HEK293 (cell line): ENCODE results near the gene DKKL1.

ENCODE experiments used
- CTCF ChIA-PET: fragments of 350-600 bp; formaldehyde crosslinking; extraction: SDS; loops from one replicate; lab custom pipeline; 2021; ENCODE audit warnings: antibody characterized with exemption; lab: Yijun Ruan, JAX
- POLR2A ChIA-PET: fragments of 300-600 bp; formaldehyde crosslinking; extraction: SDS; loops from one replicate; lab custom pipeline; 2020; ENCODE audit warnings: antibody characterized with exemption, inconsistent platforms; lab: Yijun Ruan, JAX
- H3K27ac ChIP-seq: fragments of 200-500 bp; sonication (Bioruptor generic); 2 replicates; pipeline ENCODE4 v1.5.1; 2014; ENCODE audit warnings: low read depth, low read length, control low read depth, inconsistent platforms; ENCODE audit errors: extremely low read depth
- H3K36me3 ChIP-seq, 2 experiments: fragments of 200-500 bp in 1 of 2; sonication (Bioruptor generic) in 1 of 2; 1 replicate in 1 of 2; 2 replicates in 1 of 2; pipeline ENCODE4 v1.5.1; 2014 to 2017; ENCODE audit warnings: inconsistent platforms in 2 of 2, low read length in 2 of 2; ENCODE audit not compliant: control insufficient read depth in 2 of 2, insufficient read depth in 1 of 2
- H3K4me1 ChIP-seq: fragments of 200-500 bp; sonication (Bioruptor generic); 2 replicates; pipeline ENCODE4 v1.5.1; 2014; ENCODE audit warnings: mild to moderate bottlenecking, low read length, inconsistent platforms; ENCODE audit not compliant: control insufficient read depth, insufficient read depth
- H3K4me3 ChIP-seq: 2 replicates; pipeline ENCODE4 v1.5.1; 2011; ENCODE audit warnings: low read depth, mild to moderate bottlenecking, control low read depth, low read length, moderate library complexity
- H3K9me3 ChIP-seq: fragments of 200-500 bp; sonication (Bioruptor generic); 2 replicates; pipeline ENCODE4 v1.5.1; 2014; ENCODE audit warnings: low read depth, low read length, inconsistent platforms; ENCODE audit not compliant: control insufficient read depth, insufficient read depth
- KLF10 ChIP-seq: fragments of 450-650 bp; IDR thresholded peaks from 2 replicates; pipeline ENCODE4 v1.5.1; 2018; ENCODE audit warnings: missing biosample characterization, mild to moderate bottlenecking, missing genetic modification characterization
- MYNN ChIP-seq: fragments of 450-650 bp; formaldehyde crosslinking; IDR thresholded peaks from 2 replicates; pipeline ENCODE4 v1.5.1; 2016; ENCODE audit warnings: missing biosample characterization, missing genetic modification characterization, borderline replicate concordance
- MZF1 ChIP-seq: fragments of 450-650 bp; formaldehyde crosslinking; IDR thresholded peaks from 2 replicates; pipeline ENCODE4 v1.5.1; 2017; ENCODE audit warnings: missing biosample characterization, missing genetic modification characterization, borderline replicate concordance
- REPIN1 ChIP-seq: fragments of 450-650 bp; formaldehyde crosslinking; IDR thresholded peaks from 2 replicates; pipeline ENCODE4 v1.5.1; 2017; ENCODE audit warnings: missing biosample characterization, missing genetic modification characterization, low read depth
- SALL2 ChIP-seq: fragments of 450-650 bp; formaldehyde crosslinking; IDR thresholded peaks from 2 replicates; pipeline ENCODE4 v1.5.0; 2017; ENCODE audit warnings: missing biosample characterization, mild to moderate bottlenecking, missing genetic modification characterization, borderline replicate concordance
- ZFP37 ChIP-seq: fragments of 450-650 bp; formaldehyde crosslinking; IDR thresholded peaks from 2 replicates; pipeline ENCODE4 v1.5.1; 2016; ENCODE audit warnings: missing biosample characterization, missing genetic modification characterization
- ZNF133 ChIP-seq: fragments of 450-650 bp; formaldehyde crosslinking; IDR thresholded peaks from 2 replicates; pipeline ENCODE4 v1.5.1; 2016; ENCODE audit warnings: missing biosample characterization, missing genetic modification characterization
- ZNF174 ChIP-seq: fragments of 450-650 bp; formaldehyde crosslinking; IDR thresholded peaks from 2 replicates; pipeline ENCODE4 v1.5.0; 2017; ENCODE audit warnings: missing biosample characterization, mild to moderate bottlenecking, missing genetic modification characterization
- ZNF211 ChIP-seq: fragments of 450-650 bp; formaldehyde crosslinking; IDR thresholded peaks from 2 replicates; pipeline ENCODE4 v1.5.1; 2016; ENCODE audit warnings: low read depth, missing biosample characterization, missing genetic modification characterization
- ZNF350 ChIP-seq: fragments of 450-650 bp; formaldehyde crosslinking; IDR thresholded peaks from 2 replicates; pipeline ENCODE4 v1.5.0; 2017; ENCODE audit warnings: missing biosample characterization, mild to moderate bottlenecking, missing genetic modification characterization
- ZNF366 ChIP-seq: fragments of 450-650 bp; formaldehyde crosslinking; conservative IDR thresholded peaks from 2 replicates; pipeline ENCODE4 v1.5.1; 2016; ENCODE audit warnings: missing biosample characterization, missing genetic modification characterization
- ZNF501 ChIP-seq: fragments of 450-650 bp; formaldehyde crosslinking; IDR thresholded peaks from 2 replicates; pipeline ENCODE4 v1.5.1; 2016; ENCODE audit warnings: missing biosample characterization, missing genetic modification characterization
- ZNF521 ChIP-seq: fragments of 450-650 bp; formaldehyde crosslinking; IDR thresholded peaks from 2 replicates; pipeline ENCODE4 v1.5.1; 2017; ENCODE audit warnings: missing biosample characterization, mild to moderate bottlenecking, missing genetic modification characterization
- ZNF596 ChIP-seq: fragments of 450-650 bp; IDR thresholded peaks from 2 replicates; pipeline ENCODE4 v1.5.0; 2018; ENCODE audit warnings: missing biosample characterization, mild to moderate bottlenecking, missing genetic modification characterization, moderate library complexity
- ZNF610 ChIP-seq: fragments of 450-650 bp; formaldehyde crosslinking; IDR thresholded peaks from 2 replicates; pipeline ENCODE4 v1.5.1; 2016; ENCODE audit warnings: missing biosample characterization, missing genetic modification characterization, borderline replicate concordance
- ZNF654 ChIP-seq: fragments of 450-650 bp; formaldehyde crosslinking; IDR thresholded peaks from 2 replicates; pipeline ENCODE4 v1.5.1; 2016; ENCODE audit warnings: low read depth, missing biosample characterization, missing genetic modification characterization
- ZSCAN23 ChIP-seq: fragments of 450-650 bp; formaldehyde crosslinking; IDR thresholded peaks from 2 replicates; pipeline ENCODE4 v1.5.1; 2016; ENCODE audit warnings: missing biosample characterization, missing genetic modification characterization
- TF ChIP-seq, protein P1 (sequence below): IDR thresholded peaks from 2 replicates; pipeline ENCODE4 v1.6.1; 2011; ENCODE audit warnings: mild to moderate bottlenecking, low read depth, low read length, borderline replicate concordance
- TF ChIP-seq, protein P2 (sequence below): fragments of 450-650 bp; formaldehyde crosslinking; IDR thresholded peaks from 2 replicates; pipeline ENCODE4 v1.5.1; 2016; ENCODE audit warnings: missing biosample characterization, missing genetic modification characterization
- TF ChIP-seq, protein P3 (sequence below): fragments of 450-650 bp; formaldehyde crosslinking; IDR thresholded peaks from 2 replicates; pipeline ENCODE4 v1.5.1; 2016; ENCODE audit warnings: missing biosample characterization, missing genetic modification characterization
- TF ChIP-seq, protein P4 (sequence below): fragments of 450-650 bp; IDR thresholded peaks from 2 replicates; pipeline ENCODE4 v1.5.1; 2018; ENCODE audit warnings: missing biosample characterization, mild to moderate bottlenecking, missing genetic modification characterization

The DKKL1 gene

DNA sequence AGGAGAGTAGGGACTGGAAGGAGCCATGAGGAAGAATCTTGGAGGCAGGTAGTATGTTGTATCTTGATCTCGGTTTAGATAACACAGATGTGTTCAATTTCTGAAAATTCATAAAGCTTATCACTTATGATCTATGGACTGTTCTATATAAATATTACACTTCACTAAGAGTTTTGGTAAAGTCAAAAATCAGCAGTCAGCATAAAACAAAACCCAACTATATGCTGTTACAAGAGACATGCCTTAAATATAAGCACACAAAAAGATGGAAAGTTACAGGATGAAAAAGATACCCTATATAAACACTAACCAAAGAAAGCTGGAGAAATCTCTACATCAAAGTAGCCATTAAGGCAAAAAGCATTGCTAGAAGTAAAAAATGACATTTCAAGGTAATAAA, 19.9 kb downstream of the DKKL1 start:
- Histone ChIP-seq H3K9me3 (no peaks in the 10 kb centered on the region), H3K4me3 (no peak overlapping the region)
- POLR2A ChIA-PET = interaction anchor here (0.8 to 1.5 kb wide), 2 partner anchors 9 to 59 kb away, joined by 3 to 6 read pairs; no protein-coding TSS in a partner anchor
- TF ChIP-seq, protein P1, sequence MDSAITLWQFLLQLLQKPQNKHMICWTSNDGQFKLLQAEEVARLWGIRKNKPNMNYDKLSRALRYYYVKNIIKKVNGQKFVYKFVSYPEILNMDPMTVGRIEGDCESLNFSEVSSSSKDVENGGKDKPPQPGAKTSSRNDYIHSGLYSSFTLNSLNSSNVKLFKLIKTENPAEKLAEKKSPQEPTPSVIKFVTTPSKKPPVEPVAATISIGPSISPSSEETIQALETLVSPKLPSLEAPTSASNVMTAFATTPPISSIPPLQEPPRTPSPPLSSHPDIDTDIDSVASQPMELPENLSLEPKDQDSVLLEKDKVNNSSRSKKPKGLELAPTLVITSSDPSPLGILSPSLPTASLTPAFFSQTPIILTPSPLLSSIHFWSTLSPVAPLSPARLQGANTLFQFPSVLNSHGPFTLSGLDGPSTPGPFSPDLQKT = no peak
- TF ChIP-seq ZFP37 (tag by site-specific recombination) = no peak
- TF ChIP-seq ZNF521 (tag by site-specific recombination) = no peak
- no peak for TF ChIP-seq ZNF654 (tag by site-specific recombination)
- TF ChIP-seq ZNF211 (tag by site-specific recombination) = no peak
- no peak for TF ChIP-seq SALL2
- TF ChIP-seq REPIN1 (tag by site-specific recombination) = no peak
- no peak for TF ChIP-seq ZSCAN23 (tag by site-specific recombination)
- TF ChIP-seq ZNF350 (tag by site-specific recombination) = no peak
- TF ChIP-seq KLF10 (tag by site-specific recombination) = no peak
- TF ChIP-seq, all 188 proteins: peak for 0
- H3K27ac ChIP-seq = no peak overlapping the region
- no peaks in the 10 kb centered on the region for H3K36me3 ChIP-seq
- CTCF ChIA-PET = interaction anchor here (0.6 to 1.9 kb wide), 6 partner anchors 8 to 187 kb away, joined by 3 to 5 read pairs (median 4); no protein-coding TSS in a partner anchor
- no peaks in the 10 kb centered on the region for H3K4me1 ChIP-seq

DNA sequence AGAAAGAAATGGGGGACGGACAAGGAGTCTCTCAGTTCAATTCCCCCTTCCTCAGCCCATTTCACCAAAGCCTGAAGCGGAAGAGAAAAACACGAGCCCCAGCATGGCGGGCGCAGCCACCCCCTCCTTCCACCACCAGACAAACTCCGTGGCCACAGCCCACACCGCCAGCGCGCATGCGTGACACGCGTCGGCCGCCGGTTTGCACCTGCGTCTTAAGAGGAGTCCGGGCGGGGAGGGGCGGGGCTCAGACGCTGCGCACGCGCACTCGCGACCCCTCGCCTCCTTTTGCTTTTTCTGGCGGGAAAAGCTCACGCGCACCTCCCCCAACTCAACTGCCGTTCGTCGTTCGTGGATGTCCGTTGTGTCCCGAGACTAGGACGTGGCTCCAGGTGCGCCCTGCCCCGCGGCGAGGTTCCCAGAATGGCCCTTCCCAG, 24.3 kb downstream of the DKKL1 start, which contains the start of gene KASH5:
Gene KASH5 (plus strand): TSS at position 314 of the 437 bp plus-strand sequence. CDS start 2,635 bp downstream, outside the sequence.
- H3K27ac ChIP-seq = no peak within 1 kb of the TSS
- POLR2A ChIA-PET = interaction anchor here (0.6 to 0.7 kb wide), 2 partner anchors 16 to 170 kb away, joined by 3 read pairs; no protein-coding TSS in a partner anchor
- TF ChIP-seq, protein P2, sequence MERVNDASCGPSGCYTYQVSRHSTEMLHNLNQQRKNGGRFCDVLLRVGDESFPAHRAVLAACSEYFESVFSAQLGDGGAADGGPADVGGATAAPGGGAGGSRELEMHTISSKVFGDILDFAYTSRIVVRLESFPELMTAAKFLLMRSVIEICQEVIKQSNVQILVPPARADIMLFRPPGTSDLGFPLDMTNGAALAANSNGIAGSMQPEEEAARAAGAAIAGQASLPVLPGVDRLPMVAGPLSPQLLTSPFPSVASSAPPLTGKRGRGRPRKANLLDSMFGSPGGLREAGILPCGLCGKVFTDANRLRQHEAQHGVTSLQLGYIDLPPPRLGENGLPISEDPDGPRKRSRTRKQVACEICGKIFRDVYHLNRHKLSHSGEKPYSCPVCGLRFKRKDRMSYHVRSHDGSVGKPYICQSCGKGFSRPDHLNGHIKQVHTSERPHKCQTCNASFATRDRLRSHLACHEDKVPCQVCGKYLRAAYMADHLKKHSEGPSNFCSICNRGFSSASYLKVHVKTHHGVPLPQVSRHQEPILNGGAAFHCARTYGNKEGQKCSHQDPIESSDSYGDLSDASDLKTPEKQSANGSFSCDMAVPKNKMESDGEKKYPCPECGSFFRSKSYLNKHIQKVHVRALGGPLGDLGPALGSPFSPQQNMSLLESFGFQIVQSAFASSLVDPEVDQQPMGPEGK (tag by site-specific recombination) = no peak
- no peak for TF ChIP-seq ZNF174 (tag by site-specific recombination)
- TF ChIP-seq ZNF133 (tag by site-specific recombination) = no peak
- TF ChIP-seq, protein P3, sequence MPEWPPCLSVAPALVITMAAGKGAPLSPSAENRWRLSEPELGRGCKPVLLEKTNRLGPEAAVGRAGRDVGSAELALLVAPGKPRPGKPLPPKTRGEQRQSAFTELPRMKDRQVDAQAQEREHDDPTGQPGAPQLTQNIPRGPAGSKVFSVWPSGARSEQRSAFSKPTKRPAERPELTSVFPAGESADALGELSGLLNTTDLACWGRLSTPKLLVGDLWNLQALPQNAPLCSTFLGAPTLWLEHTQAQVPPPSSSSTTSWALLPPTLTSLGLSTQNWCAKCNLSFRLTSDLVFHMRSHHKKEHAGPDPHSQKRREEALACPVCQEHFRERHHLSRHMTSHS = no peak
- no peak for TF ChIP-seq ZNF610 (tag by site-specific recombination)
- no peak for TF ChIP-seq ZNF596
- no peak for TF ChIP-seq ZNF366 (tag by site-specific recombination)
- no peak for TF ChIP-seq MYNN (tag by site-specific recombination)
- TF ChIP-seq, protein P4, sequence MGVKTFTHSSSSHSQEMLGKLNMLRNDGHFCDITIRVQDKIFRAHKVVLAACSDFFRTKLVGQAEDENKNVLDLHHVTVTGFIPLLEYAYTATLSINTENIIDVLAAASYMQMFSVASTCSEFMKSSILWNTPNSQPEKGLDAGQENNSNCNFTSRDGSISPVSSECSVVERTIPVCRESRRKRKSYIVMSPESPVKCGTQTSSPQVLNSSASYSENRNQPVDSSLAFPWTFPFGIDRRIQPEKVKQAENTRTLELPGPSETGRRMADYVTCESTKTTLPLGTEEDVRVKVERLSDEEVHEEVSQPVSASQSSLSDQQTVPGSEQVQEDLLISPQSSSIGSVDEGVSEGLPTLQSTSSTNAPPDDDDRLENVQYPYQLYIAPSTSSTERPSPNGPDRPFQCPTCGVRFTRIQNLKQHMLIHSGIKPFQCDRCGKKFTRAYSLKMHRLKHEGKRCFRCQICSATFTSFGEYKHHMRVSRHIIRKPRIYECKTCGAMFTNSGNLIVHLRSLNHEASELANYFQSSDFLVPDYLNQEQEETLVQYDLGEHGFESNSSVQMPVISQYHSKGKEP = no peak
- TF ChIP-seq MZF1 = no peak
- TF ChIP-seq ZNF501 (tag by site-specific recombination) = no peak
- TF ChIP-seq, all 188 proteins: peak for 0
- no peaks in the 10 kb centered on the region for H3K36me3 ChIP-seq
- CTCF ChIA-PET = interaction anchor here (1.0 kb wide), 2 partner anchors 18 to 88 kb away, joined by 4 read pairs; no protein-coding TSS in a partner anchor
- no peaks in the 10 kb centered on the region for H3K9me3 ChIP-seq
- no peak within 1 kb of the TSS for H3K4me3 ChIP-seq
- H3K4me1 ChIP-seq = no peaks in the 10 kb centered on the region
